ENCODE data around the gene RPP25L.

The RPP25L gene

DNA sequence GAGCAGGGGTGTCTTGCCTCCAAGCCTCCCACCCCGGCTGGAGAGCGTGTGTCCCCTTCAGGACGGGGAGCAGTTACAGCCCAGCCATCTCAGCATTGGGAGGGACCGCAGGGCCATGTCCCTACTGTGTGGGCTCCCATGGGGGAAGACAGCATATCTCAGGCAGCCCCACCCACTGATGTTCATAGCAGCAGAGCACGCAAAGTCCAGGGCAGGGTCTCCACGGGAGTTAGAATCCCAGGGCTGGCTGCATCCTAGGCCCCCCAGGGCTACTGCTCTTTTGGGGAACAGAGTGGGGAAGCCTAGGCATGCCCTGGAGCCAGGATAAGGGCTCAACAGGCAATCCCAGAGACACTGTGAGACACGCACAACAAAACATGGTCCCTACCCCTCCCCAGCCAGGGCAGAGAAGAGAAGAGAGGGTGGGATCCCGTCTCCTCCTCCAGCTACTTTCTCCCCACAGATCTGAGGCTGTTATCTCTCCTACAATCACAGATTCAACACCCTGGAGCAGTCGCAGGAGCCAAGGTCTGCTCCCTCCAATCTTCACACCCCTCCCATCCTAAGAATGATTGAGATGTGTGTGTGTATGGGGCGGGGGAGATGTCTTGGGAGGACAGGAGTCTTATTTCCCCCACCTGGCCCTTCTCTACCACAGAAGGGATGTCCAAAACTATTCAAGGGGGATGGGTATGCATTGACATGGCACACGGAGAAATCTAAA is 25.8 kb downstream of the RPP25L start:
- DNase-seq (ENCODE audit: low read depth), result no peak

DNA sequence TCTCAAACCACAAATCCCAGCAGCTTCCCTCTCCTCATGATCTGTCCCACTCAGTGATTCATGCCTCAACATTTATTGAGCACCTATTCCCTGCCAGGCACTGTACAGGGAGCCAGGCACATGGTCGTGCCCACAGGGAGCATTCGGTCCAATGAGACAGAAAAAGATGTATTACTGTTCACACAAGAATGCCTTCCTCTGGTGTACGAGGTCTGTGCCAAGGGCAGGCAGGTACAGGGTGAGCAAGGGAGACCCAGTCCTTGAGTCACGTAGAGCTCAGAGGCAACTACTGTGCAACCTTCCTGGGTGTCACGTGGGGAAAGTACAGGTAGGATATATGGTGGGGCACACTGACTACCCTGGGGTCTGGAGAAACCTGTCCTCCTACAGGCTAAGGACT is 26.9 kb downstream of the RPP25L start:
- DNase-seq (ENCODE audit: low read depth), result no peak

DNA sequence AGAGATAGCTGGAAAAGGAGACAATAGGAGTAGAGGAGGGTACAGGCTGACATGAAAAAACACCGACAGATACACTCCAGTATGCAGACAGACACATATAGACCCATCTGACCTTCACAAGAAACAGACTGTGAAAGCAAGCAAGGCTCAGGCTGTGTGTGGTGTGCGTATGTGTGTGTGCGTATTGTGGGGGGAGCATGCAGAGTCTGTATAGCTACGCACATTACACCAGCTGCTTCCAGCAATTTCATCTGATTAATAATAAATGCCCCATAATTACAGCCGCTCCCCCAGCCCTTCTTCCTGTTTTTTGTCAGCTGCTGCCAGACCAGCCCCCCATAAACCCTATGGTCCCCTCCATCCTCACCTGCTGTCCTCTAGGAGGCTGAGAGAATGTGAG is 29.1 kb downstream of the RPP25L start:
- no peak for DNase-seq (ENCODE audit: low read depth)

DNA sequence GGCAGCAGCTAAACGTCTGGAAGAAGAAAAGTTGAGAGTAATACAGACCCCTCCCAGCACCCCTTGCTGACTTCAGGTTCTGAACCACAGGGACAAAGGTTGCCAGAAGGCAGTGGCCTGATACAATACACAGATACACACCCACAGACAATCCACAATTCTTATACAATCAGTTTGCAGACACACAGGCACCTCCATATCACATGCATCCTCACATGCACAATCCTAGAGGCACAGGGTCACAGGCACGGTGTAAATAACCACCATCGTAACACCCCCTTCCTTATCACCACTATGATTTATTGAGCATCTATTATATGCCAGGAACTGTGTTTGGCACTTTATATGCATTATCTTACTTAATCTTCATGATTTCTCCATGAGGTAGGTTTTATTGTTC is 30.6 kb downstream of the RPP25L start:
- DNase-seq (ENCODE audit: low read depth), result no peak

DNA sequence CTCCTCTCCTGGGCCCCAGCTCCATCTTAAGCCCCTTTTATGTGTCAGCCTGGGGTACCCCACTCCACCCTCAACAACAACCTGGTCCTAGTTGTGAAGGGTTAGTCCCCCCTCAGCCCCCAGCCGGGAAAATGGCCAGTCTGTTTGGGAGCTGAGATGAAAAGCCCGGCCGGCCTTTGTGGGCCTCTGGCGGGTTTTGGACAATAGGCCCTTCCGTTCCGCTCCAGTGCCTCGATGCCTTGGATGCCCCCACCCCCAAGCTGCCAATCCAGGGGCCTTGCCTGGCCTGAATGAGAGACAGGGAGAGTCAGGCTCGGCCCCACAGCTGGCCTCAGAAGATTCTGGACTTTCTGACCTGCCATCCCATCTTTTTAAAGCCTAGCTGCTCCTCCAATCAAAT is 31.5 kb downstream of the RPP25L start:
- DNase-seq (ENCODE audit: low read depth), result no peak

DNA sequence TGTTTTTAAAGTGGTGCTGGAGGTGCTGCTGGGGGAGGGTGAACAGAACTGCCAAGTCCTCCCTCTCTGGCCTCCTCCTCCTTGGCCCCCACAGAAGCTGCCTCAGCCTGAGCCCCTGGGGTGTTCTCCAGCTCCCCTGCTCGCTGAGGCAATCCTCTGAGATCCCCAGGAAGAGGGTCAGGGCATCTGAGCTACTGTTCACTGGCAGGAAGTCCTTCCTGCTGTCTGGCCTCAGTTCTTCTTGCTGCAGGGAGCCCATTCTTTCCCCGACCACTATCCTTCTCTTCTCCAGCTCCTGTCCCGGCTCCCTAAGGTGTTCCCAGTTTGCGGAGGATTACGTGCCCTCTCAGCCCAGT is 32.1 kb downstream of the RPP25L start:
- no peak for DNase-seq (ENCODE audit: low read depth)

DNA sequence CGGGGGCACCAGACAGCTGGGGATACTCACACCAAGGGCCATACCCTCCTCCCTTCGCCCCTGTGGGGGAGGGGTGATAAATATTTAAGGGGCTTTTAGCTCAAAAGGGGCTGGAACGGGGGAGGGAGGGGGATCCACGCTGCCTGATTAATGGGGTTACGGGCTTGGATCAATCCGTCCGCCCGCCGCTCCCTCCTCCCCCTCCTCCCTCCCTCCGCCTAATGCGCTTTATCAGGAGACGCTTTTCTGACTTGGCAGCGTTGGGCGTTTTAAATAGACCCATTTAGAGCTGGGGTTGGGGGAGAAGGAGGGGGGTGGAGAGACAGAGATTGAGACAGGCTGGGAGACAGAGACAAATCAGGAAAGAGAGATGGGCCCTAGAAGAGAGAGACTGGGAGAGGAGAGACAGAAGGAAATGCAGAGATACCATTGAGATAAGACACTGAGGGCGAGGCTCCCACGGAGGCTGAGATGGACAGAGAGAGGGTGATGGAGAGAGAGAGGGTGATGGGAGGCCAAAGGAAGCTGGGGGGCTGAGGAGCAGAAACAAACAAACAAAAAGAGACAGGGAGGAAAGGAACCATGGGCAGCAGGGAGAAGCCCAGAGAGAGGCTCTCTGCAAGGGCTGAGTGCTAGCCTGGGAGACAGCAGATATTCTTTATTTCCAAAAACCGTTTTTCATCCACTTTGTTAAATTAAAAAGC is 32.6 kb downstream of the RPP25L start:
- no peak for DNase-seq (ENCODE audit: low read depth)

DNA sequence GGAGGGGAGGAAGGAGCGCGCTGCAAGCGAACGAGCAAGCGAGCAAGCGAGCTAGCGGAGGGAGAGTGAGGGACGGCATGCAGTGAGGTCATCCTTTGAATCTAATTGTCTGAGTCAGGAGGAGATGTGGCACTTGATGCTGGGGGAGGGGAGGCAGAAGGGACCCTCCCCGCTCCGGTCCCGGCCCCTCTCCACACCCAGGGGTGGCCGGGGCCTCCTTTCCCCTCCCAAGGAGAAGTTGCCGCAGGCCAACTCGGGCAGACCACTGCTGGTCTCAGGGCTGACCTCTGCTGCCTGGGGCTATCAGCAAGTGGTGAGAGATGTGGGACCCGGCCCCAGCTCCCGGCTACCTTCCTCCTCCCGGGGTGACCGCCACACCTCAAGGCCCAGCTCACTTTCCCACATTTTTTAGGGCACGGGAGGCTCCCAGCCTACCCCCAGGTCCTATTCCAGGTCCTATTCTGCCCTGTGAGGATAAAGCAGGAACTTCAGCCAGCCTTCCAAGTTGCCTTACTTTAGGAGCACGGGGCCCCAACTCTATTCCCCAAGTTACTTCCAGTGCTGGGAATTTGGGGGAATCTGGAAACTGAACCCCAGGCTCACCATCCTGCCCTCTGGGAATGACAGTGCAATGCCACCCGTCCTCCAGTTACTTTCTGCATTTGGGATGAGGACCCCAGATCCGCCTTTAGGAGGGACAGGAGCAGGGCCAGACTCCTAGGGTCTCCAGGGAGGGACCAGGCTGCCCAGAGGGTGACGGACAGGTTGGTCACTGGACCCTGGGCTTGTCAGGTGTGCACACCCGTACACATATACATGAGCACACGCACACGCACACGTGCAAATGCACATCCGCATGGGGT is 33.4 kb downstream of the RPP25L start:
- peak; percentile 49 for DNase-seq (ENCODE audit: low read depth)

DNA sequence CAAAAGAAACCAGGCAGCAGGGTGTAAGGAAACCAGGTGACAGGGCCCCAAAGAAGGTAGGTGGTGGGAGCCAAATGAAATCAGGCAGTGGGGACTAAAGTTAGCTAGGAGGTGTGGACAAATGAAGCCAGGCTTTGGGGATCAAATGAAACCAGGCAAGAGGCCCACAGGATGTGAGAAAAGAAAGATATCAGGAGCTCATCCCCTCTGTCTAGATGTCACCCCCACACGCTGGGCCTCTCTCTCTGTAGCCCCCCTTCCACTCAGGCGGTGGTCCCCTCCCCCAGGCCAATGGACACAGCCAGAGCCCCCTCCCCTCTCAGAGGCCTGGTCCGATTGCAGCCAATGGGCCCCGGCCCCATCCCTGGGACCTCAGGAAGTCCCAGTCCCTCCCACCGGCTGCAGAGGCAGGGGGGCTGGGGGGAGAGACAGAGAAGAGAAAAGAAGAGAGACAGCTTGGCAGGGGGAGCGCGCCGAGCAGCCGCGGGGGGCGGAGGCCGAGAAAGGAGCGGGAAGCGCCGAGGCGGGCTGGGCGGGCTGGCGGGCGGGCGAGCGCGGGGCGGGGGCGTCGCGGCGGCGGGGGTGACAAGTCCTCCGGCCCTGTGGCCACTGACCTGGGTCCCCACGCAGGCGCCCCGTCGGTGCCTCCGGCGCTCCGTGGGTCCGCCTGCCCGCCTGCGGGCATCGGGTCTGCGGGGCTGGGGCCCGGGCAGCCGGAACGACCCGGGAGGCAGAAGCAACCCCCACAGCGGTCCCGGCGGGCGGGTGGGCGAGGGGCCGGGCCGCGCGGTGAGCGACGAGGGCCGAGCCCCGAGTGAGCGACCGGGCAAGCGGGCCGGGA is 34.3 kb downstream of the RPP25L start:
- no peak for DNase-seq (ENCODE audit: low read depth)

DNA sequence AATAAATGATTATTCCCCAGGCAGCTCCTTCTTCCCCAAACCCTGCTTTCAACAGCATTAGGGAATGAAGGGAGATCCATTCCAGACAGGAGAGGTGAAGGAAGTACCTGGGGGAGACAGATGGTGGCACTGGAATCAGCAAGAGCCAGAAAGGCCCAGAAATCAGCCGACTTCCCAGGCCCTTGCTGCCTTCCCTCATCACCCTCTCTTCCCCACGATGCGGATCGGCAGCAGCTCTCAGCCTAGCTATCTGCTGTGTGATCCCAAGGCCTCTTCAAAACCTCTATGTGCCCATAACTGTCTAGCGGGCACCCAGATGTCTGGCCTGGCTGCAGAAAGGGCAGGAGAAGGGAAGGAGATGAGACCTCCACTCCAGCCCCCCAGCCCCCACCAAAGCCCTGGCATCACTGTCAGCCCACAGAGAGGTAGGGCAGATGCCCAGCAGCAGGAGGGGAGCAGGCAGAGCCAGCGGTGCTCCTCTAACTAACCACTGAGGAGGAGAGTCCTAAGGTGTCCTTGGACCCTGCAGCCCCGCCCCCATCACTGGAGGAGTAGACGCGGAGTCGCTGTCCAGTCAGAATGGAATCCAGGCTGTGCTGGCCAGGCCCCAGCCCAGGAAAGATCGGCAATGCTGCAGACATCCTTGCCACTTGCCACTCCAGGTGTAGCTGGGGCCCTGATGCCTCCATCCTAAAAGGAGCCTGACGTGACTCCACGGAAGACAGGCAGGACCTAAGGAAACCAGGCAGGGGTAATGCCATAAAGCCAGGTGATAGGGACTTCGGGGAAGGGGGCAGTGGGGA is 35.1 kb downstream of the RPP25L start:
- DNase-seq (ENCODE audit: low read depth), result no peak

DNA sequence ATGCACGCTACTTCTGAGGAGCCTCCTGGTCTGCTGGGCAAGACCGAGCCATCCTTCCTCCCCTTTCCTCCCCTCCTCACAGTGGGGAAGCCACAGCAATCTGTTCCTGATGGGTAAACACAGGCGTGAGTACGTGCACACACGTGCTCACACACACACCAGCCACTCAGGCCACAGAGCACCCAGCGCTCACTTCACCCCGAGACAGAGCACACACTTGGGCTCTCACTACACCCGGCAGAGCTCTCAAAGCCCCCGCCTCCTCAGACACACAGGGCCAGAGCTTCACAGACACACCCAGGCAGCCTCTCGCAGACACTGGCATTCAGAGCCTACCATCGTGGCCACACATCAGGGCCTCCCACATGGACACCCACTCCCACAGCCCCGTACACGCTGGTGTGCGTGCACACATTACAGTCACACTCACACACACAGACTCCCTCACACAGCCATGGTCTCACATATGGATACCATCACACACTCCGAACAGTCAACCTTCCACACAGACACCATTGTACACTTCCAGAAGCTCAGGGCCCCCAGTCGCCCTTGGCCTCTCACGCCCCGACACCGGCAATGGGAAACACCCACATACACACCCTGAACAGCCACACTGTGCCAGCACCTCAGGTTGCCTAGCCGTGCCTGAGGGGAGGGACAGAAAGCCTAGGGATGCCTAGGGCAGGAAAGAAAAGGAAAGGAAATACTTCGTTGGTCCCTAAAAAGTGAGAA is 35.9 kb downstream of the RPP25L start:
- no peak for DNase-seq (ENCODE audit: low read depth)

DNA sequence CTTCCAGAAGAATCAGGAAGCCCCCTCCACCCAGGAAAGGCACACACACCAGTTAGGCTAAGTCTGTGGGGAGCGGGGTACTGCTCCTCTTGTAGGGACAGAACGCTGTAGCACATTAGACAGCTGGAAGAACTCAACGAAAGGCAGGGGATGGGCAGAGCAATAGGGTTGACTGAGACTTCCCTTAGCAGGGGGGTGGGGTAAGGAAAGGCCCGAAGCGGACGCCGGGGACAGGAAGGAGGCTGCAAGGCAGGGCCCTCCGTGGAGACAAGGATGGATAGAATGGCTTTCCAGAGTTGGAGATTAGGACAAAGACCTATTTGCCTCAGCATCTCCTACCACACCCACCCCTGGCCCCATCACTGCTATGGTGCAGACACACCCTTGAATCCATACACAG is 36.7 kb downstream of the RPP25L start:
- DNase-seq (ENCODE audit: low read depth), result no peak

DNA sequence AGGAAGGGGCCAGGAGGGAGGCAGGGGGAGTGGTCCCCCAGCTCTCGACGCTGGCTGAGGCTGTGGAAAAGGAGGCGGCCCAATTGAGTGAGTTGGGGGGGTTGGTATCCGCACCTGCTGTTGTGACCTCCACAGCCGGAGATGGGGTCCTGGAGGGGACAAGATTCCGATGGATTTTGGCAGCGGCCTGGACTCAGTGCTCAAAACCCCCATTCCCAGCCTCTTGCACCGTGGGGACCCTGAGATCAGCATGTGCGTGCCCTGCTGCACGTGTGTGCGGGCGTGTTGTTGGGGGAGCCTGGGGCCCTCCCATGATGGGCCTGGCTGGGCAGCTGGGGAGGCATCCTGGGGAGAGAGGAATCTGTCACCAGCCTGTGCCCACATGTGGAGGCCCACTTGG is 37.3 kb downstream of the RPP25L start:
- no peak for DNase-seq (ENCODE audit: low read depth)

DNA sequence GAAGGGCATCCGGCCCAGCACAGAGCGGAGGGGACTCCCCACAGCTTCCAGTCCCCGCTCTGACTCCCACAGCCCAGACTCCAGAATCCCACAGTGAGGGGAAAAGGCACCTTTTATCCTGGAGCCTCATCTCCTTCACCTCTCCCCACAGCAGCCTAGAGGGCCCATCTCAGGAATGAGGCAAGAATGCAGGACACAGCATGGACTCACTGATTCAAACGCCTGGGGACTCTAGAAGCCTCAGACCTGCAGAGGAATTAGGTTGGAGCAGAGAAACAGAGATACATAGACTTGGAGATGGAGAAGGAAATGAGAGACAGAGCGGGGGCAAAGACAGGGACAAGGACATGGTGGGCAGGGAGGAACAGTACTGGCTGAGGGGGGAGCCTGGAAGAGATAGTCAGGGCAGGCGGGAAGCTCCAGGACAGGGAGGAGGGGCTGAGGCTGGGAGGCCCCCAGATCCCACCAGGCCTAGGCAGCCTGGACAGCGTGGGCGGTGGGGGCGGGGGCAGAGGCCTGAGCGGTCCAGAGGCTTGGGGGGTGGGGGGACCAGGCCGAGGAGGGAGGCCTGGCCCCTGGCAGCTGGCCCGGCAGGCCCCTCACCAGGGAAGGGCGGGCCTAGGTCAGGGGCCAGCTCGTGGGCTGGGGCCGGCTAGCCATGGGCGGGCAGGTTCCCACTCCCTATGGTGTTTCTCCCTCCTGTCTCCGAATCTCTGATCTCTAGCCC is 38.1 kb downstream of the RPP25L start:
- no peak for DNase-seq (ENCODE audit: low read depth)

DNA sequence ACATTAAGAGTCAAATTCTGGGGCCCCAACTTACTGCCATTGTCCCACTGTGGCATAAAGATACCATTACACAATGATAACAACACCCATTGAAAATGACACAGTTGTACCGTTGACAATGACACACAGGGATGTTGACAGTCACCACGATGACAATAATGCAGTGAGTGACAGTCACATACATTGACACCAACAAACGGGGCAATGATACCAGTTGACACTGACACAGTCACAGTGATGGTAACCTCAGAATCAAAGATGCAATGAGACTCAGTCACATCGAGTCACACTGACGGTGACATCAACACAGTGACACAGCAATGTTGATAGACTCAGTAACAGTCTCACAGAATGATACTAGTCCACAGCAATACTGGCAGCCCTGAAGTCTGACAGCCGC is 39.3 kb downstream of the RPP25L start:
- no peak for DNase-seq (ENCODE audit: low read depth)

DNA sequence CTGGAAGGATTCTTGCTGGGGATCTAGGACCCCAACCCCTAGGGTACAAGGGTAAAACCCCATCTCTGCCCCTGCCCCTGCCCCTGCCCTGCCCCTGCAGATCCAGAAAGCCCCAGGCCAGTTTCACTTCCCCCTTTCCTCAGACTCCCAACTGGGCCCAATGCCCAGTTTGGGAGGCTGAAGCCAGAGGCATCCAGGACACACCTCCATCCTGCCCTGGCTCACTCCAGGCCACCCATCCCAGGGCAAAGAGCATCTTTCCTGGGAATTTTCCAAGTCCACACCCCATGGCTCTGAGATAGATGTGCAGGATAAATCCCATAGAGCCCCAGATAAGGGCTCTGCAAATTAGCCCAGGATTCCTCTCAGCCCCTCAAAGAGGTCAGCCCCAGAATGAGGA is 39.8 kb downstream of the RPP25L start:
- DNase-seq (ENCODE audit: low read depth), result no peak

DNA sequence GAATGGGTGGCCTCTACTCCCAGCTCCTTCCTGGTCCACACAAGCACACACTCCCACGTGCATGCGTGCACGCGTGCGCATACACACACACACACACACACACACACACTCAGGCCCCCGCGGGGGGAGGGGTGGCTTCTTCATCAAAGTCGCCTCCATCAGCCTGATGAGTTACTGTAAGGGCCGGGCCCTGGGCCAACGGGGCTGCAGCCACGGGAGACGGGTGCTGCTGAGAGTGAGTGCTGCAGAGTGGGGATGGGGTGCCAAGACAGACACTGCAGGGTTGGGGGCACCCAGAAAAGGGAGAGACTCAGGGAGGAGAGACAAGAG is 40.5 kb downstream of the RPP25L start:
- DNase-seq (ENCODE audit: low read depth), result no peak

DNA sequence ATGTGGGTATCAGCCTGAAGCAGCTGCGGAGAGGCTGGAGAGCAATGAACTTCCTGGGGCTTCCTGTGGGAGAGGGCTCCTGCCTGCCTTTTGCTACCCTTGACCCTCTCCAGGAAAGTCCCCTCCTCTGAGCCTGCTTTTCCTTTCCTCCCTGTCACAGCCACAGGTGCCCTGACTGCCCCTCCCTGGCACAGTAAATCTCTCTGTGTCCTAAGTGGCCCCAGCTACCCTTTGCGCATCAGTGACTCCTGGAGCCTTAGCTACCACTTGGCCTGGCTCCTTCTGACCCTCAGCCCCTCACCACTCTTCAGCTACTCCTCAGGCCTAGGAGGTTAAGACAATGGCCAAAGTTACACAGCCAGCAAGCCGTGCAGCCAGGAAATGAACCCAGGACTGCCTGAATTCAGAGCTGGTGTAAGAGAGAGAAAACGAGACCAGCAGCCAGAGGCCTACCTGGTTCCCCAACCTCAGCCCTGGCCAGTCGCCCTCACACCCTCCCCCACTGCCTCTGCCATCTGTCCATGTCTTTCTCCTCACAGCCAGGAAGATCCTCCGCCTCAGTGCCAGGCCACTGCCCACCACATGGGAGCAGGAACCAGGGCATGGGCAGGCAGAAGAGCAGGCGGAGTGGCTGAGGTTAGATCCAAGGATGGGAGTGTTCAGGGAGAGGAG is 41.0 kb downstream of the RPP25L start:
- DNase-seq (ENCODE audit: low read depth), result no peak

DNA sequence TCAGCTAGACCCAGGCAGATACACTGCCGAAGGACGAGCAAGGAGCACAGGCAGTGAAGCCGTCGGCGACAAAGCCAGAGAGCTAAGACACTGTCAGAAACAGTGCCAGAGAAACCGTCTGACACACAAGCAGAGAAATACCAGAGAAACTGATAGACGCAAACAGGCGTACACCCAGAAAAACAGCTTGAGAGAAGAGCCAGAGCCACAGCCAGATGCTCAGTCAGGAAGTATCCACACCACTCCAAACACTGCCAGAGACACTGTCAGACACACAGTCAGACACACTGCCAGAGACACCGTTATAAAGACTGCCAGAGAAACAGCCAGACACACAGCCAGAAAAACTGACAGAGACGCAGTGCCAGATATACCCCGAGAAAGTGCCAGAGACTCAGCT is 41.5 kb downstream of the RPP25L start:
- no peak for DNase-seq (ENCODE audit: low read depth)

DNA sequence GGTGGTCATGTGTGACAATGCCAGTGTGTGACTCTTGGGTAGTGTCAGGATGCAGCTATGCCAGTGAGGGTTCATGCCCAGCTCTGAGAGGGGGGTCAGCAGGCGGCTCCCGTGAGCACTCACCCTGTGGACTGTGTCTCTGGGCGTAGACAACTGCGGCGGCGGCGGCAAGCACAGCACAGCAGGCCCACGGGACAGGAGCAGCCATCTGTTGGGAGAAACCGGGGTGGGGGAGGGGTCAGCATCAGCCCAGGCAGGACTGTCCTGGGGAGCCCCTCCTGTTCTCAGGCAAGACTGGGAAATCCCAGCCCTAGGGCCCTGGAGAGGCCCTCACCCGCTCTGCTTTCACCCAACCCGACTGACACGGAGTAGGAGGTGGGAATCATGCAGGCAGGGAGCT is 43.1 kb downstream of the RPP25L start:
- DNase-seq (ENCODE audit: low read depth), result no peak
